ENCODE data around the gene IRAK1. TPM values are rescaled to one million over a fixed set of nuclear protein-coding genes. Genes with fewer than 3 reads are reported as not detected.

Gene IRAK1
- polyA plus RNA-seq, 1 donor from 2014 or later = 6.8 TPM

DNA sequence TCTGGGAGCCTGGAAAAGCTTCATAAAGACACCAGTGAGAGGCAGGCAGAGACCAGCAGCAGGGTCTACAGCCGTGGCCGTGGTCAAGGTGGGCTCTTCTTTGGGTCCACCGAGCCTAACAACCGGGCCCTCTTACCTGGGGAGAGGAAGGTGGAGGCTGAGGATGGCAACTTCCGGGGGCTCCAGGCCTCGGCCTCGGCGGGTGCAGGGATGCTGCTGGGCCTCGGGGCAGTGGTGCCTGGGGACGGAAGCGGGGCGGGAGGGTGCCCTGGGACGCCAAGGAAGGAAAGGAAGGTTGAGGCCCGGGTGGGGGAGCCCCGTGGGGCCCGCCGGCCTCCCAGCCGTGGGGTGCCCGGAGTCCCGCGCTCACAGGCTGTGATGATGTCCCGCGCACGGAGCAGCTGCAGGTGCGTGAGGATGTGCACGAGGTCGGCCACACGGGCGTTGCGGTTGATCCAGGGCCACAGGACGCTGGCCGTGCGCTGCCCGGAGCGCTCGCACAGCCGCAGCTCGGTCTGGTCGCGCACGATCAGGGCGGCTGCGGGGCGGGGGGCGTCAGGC is 561 bp downstream of the IRAK1 start:
- Histone ChIP-seq H3K9me2 (ENCODE audit: insufficient read depth, low read length) (no peaks in the 10 kb centered on the region), H3K9me3 (ENCODE audit: low read length) (no peaks in the 10 kb centered on the region), H3K36me3 (ENCODE audit: insufficient read depth, low read length) (no peaks in the 10 kb centered on the region), H3K79me2 (replicated peaks; ENCODE audit: insufficient read depth, low read length) (no peaks in the 10 kb centered on the region), H3K9ac (ENCODE audit: low read length) (no peak overlapping the region), H3K4me2 (ENCODE audit: low read length) (no peak overlapping the region), H3K27me3 (ENCODE audit: insufficient read depth, low read depth, low read length) (no peaks in the 10 kb centered on the region), H2AFZ (ENCODE audit: low read depth, low read length) (no peak overlapping the region), H3K4me3 (ENCODE audit: low read length) (no peak overlapping the region), H4K20me1 (ENCODE audit: insufficient read depth) (no peaks in the 10 kb centered on the region), H3K27ac (ENCODE audit: low read length) (no peak overlapping the region), H3F3A (ENCODE audit: insufficient read depth, low read length, poor library complexity, severe bottlenecking) (no peaks in the 10 kb centered on the region)
- TF ChIP-seq MXI1 (conservative IDR thresholded peaks at IDR 0.05; ENCODE audit: poor library complexity, severe bottlenecking) (no peak), POLR2AphosphoS5 (IDR thresholded peaks at IDR 0.05) (no peak), TAF1 (IDR thresholded peaks at IDR 0.05; ENCODE audit: low read depth) (no peak), EP300 (conservative IDR thresholded peaks at IDR 0.05; ENCODE audit: poor library complexity, severe bottlenecking) (no peak), SMC3 (conservative IDR thresholded peaks at IDR 0.05; ENCODE audit: poor library complexity) (no peak), EZH2 (IDR thresholded peaks at IDR 0.05; ENCODE audit: borderline replicate concordance, insufficient read depth, low read length, poor library complexity, severe bottlenecking) (no peak), RAD21 (conservative IDR thresholded peaks at IDR 0.05) (no peak)
- TF ChIP-seq, protein P1, sequence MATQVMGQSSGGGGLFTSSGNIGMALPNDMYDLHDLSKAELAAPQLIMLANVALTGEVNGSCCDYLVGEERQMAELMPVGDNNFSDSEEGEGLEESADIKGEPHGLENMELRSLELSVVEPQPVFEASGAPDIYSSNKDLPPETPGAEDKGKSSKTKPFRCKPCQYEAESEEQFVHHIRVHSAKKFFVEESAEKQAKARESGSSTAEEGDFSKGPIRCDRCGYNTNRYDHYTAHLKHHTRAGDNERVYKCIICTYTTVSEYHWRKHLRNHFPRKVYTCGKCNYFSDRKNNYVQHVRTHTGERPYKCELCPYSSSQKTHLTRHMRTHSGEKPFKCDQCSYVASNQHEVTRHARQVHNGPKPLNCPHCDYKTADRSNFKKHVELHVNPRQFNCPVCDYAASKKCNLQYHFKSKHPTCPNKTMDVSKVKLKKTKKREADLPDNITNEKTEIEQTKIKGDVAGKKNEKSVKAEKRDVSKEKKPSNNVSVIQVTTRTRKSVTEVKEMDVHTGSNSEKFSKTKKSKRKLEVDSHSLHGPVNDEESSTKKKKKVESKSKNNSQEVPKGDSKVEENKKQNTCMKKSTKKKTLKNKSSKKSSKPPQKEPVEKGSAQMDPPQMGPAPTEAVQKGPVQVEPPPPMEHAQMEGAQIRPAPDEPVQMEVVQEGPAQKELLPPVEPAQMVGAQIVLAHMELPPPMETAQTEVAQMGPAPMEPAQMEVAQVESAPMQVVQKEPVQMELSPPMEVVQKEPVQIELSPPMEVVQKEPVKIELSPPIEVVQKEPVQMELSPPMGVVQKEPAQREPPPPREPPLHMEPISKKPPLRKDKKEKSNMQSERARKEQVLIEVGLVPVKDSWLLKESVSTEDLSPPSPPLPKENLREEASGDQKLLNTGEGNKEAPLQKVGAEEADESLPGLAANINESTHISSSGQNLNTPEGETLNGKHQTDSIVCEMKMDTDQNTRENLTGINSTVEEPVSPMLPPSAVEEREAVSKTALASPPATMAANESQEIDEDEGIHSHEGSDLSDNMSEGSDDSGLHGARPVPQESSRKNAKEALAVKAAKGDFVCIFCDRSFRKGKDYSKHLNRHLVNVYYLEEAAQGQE (IDR thresholded peaks at IDR 0.05; ENCODE audit: borderline replicate concordance) = no peak
- TF ChIP-seq, protein P2, sequence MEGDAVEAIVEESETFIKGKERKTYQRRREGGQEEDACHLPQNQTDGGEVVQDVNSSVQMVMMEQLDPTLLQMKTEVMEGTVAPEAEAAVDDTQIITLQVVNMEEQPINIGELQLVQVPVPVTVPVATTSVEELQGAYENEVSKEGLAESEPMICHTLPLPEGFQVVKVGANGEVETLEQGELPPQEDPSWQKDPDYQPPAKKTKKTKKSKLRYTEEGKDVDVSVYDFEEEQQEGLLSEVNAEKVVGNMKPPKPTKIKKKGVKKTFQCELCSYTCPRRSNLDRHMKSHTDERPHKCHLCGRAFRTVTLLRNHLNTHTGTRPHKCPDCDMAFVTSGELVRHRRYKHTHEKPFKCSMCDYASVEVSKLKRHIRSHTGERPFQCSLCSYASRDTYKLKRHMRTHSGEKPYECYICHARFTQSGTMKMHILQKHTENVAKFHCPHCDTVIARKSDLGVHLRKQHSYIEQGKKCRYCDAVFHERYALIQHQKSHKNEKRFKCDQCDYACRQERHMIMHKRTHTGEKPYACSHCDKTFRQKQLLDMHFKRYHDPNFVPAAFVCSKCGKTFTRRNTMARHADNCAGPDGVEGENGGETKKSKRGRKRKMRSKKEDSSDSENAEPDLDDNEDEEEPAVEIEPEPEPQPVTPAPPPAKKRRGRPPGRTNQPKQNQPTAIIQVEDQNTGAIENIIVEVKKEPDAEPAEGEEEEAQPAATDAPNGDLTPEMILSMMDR (IDR thresholded peaks at IDR 0.05; ENCODE audit: poor library complexity, severe bottlenecking) = no peak

DNA sequence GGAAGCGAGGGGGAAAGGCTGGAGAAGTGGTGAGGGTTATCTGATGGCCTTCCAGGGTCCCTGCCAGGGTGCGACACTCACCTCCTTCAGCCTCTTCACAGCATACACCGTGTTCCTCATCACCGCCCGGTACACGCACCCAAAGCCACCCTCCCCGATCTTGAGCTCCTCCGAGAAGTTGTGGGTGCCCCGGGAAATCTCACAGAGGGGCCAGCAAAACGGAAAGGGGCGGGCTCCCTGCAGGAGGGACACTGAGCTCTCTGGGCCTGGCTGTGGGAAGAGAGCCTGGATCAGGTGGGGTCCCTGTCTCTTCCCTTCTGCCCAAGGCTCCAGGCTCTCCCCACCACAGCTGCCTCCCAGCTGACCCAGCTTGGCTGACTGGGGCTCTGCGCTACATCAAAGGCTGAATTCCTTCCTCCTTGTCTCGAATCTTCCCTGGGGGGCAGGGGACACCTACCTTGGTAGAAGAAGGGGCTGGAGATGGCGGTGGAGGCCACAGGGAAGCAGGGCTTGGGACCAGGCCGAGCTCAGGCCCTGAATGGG is 1.1 kb downstream of the IRAK1 start:
- Histone ChIP-seq H3K36me3 (ENCODE audit: insufficient read depth, low read length) (no peaks in the 10 kb centered on the region), H3K9ac (ENCODE audit: low read length) (no peak overlapping the region), H3K9me3 (ENCODE audit: low read length) (no peaks in the 10 kb centered on the region), H3F3A (ENCODE audit: insufficient read depth, low read length, poor library complexity, severe bottlenecking) (no peaks in the 10 kb centered on the region), H3K27ac (ENCODE audit: low read length) (no peak overlapping the region), H3K4me2 (ENCODE audit: low read length) (no peak overlapping the region), H3K4me3 (ENCODE audit: low read length) (no peak overlapping the region), H3K27me3 (ENCODE audit: insufficient read depth, low read depth, low read length) (no peaks in the 10 kb centered on the region), H2AFZ (ENCODE audit: low read depth, low read length) (no peak overlapping the region), H4K20me1 (ENCODE audit: insufficient read depth) (no peaks in the 10 kb centered on the region), H3K79me2 (replicated peaks; ENCODE audit: insufficient read depth, low read length) (no peaks in the 10 kb centered on the region), H3K9me2 (ENCODE audit: insufficient read depth, low read length) (no peaks in the 10 kb centered on the region)
- no peak for TF ChIP-seq TAF1 (IDR thresholded peaks at IDR 0.05; ENCODE audit: low read depth)
- no peak for TF ChIP-seq RAD21 (conservative IDR thresholded peaks at IDR 0.05)
- TF ChIP-seq SMC3 (conservative IDR thresholded peaks at IDR 0.05; ENCODE audit: poor library complexity) = no peak
